SW 1271 (cell line): ENCODE data around the gene NUTM1.
"Not testable (repeated sequence)": the region's sequence is repeated elsewhere in the genome, so short reads cannot be mapped to it uniquely, and the experiment has no call there.

Source experiments
- DNase-seq, 2 experiments: peaks; one replicate each; lab custom pipeline; 2025; lab: John Stamatoyannopoulos, UW

The NUTM1 gene

GRCh38 chr15:34336231-34336990 is 6.7 kb upstream of the NUTM1 start:
- no peak for DNase-seq

- no peak for DNase-seq
Observed at GRCh38 chr15:34336991-34337556, 6.0 kb upstream of the NUTM1 start.

GRCh38 chr15:34337557-34338306 is 5.4 kb upstream of the NUTM1 start, which contains the start of gene SLC12A6:
TSS of gene SLC12A6 (minus strand) at chr15:34337781. CDS start at chr15:34336680, 1,101 bp downstream.
- peak; percentile 72 to 76 for DNase-seq

- no peak for DNase-seq
Observed at GRCh38 chr15:34338347-34338746, 4.8 kb upstream of the NUTM1 start.

- DNase-seq: no peak
Observed at GRCh38 chr15:34339946-34340345, 3.2 kb upstream of the NUTM1 start.

- no peak for DNase-seq
Observed at GRCh38 chr15:34341381-34342212, 1.5 kb upstream of the NUTM1 start.

- DNase-seq: not testable (repeated sequence)
Observed at GRCh38 chr15:34342213-34342736, 840 bp upstream of the NUTM1 start.

GRCh38 chr15:34347951-34348638 is 5.0 kb downstream of the NUTM1 start:
- DNase-seq: no peak

- no peak for DNase-seq
Observed at GRCh38 chr15:34348735-34349300, 5.7 kb downstream of the NUTM1 start.

GRCh38 chr15:34349769-34350168 is 6.7 kb downstream of the NUTM1 start:
- DNase-seq: no peak

GRCh38 chr15:34352996-34353395 is 9.9 kb downstream of the NUTM1 start:
- not testable (repeated sequence) for DNase-seq

GRCh38 chr15:34353627-34354026 is 10.5 kb downstream of the NUTM1 start:
- no peak for DNase-seq

GRCh38 chr15:34354286-34354685 is 11.2 kb downstream of the NUTM1 start:
- DNase-seq: no peak

- no peak for DNase-seq
Observed at GRCh38 chr15:34355241-34355640, 12.1 kb downstream of the NUTM1 start.

- no peak for DNase-seq
Observed at GRCh38 chr15:34357653-34358052, 14.5 kb downstream of the NUTM1 start.

GRCh38 chr15:34358367-34358766 is 15.3 kb downstream of the NUTM1 start:
- DNase-seq: no peak

GRCh38 chr15:34358948-34359347 is 15.8 kb downstream of the NUTM1 start:
- no peak for DNase-seq

GRCh38 chr15:34359416-34359815 is 16.3 kb downstream of the NUTM1 start:
- no peak for DNase-seq

GRCh38 chr15:34360298-34360697 is 17.2 kb downstream of the NUTM1 start:
- DNase-seq: no peak

GRCh38 chr15:34361278-34361677 is 18.2 kb downstream of the NUTM1 start:
- DNase-seq: no peak
